Endothelial cell of umbilical vein (primary cell): Measurements from ENCODE around the gene KANK2. TPM values are rescaled to one million over a fixed set of nuclear protein-coding genes. Genes with fewer than 3 reads are reported as not detected.

Source experiments
- BruUV-seq: library from RNA; stranded (reverse); fragments of 400-500 nt; replicated peaks from 2 replicates; lab custom pipeline; 2021; lab: Mats Ljungman, UMichigan
- CTCF ChIA-PET: fragments of 300-600, 350-600 bp; sonication (Branson Sonifier 250); formaldehyde crosslinking; loops from one replicate; lab custom pipeline; 2021; ENCODE audit warnings: antibody characterized with exemption, inconsistent platforms; lab: Charles Lee
- POLR2A ChIA-PET: fragments of 300-600, 350-600 bp; sonication (Branson Sonifier 250); formaldehyde crosslinking; loops from one replicate; lab custom pipeline; 2021; ENCODE audit warnings: antibody characterized with exemption, inconsistent platforms; lab: Charles Lee
- DNase-seq: peaks from one replicate; pipeline ENCODE4 v3.0.0-alpha.2; 2011; ENCODE audit warnings: low read depth, low spot score
- FAIRE-seq: peaks from 2 replicates; lab custom pipeline; 2011; peaks lifted over from hg19 to GRCh38; lab: Jason Lieb, UNC
- H2AFZ ChIP-seq: 2 replicates; pipeline ENCODE4 v1.6.0; 2012; ENCODE audit warnings: low read depth, low read length, control low read depth, inconsistent platforms
- H3K27ac ChIP-seq: 2 replicates; pipeline ENCODE4 v1.5.1; 2011; ENCODE audit warnings: low read depth, mild to moderate bottlenecking, control low read depth, low read length, moderate library complexity; ENCODE audit not compliant: insufficient read depth
- H3K27me3 ChIP-seq, 2 experiments: 2 replicates each; pipeline versions ENCODE4 v1.6.0 to v1.6.1; 2011; ENCODE audit warnings: low read length in 2 of 2, mixed read lengths in 1 of 2; ENCODE audit not compliant: control insufficient read depth in 2 of 2, insufficient read depth in 2 of 2
- H3K36me3 ChIP-seq, 2 experiments: 2 replicates in 1 of 2; 3 replicates in 1 of 2; pipeline ENCODE4 v1.5.1; 2011; ENCODE audit warnings: low read length in 2 of 2, mild to moderate bottlenecking in 1 of 2, moderate library complexity in 1 of 2; ENCODE audit not compliant: control insufficient read depth in 2 of 2, insufficient read depth in 2 of 2; ENCODE audit errors: extremely low read depth in 1 of 2
- H3K4me1 ChIP-seq: 3 replicates; pipeline ENCODE4 v1.5.1; 2011; ENCODE audit warnings: mild to moderate bottlenecking, low read length; ENCODE audit not compliant: control insufficient read depth, insufficient read depth; ENCODE audit errors: extremely low read depth
- H3K4me2 ChIP-seq: 2 replicates; pipeline ENCODE4 v1.6.1; 2011; ENCODE audit warnings: low read length, control low read depth, mixed read lengths; ENCODE audit not compliant: insufficient read depth
- H3K4me3 ChIP-seq, 3 experiments: fragments of 200-600 bp in 1 of 3; sonication (generic), shearing (Covaris generic) in 1 of 3; replicated peaks in 1 of 3; 2 replicates each; pipeline ENCODE4 v1.5.1; 2011 to 2016; ENCODE audit warnings: control low read depth in 3 of 3, low read length in 3 of 3, mild to moderate bottlenecking in 2 of 3, inconsistent platforms in 1 of 3, low read depth in 1 of 3, moderate library complexity in 1 of 3; ENCODE audit not compliant: insufficient read depth in 1 of 3
- H3K79me2 ChIP-seq: 2 replicates; pipeline ENCODE4 v1.6.0; 2012; ENCODE audit warnings: low read length, inconsistent platforms; ENCODE audit not compliant: control insufficient read depth, insufficient read depth
- H3K9ac ChIP-seq: replicated peaks from 2 replicates; pipeline ENCODE3; 2011; ENCODE audit warnings: low read length, control low read depth; ENCODE audit not compliant: insufficient read depth; ENCODE audit errors: extremely low read depth
- H3K9me1 ChIP-seq: replicated peaks from 3 replicates; pipeline ENCODE4 v1.6.0; 2011; ENCODE audit warnings: mild to moderate bottlenecking, low read length; ENCODE audit not compliant: control insufficient read depth, insufficient read depth; ENCODE audit errors: extremely low read depth
- H3K9me3 ChIP-seq: replicated peaks from 2 replicates; pipeline ENCODE4 v1.5.1; 2012; ENCODE audit warnings: low read length, inconsistent platforms; ENCODE audit not compliant: control insufficient read depth, insufficient read depth
- H4K20me1 ChIP-seq: replicated peaks from 2 replicates; pipeline ENCODE3; 2011; ENCODE audit warnings: mild to moderate bottlenecking, low read length; ENCODE audit not compliant: control insufficient read depth, insufficient read depth; ENCODE audit errors: extremely low read depth
- CTCF ChIP-seq, 2 donors: IDR thresholded peaks; 1 replicate in 1 of 2; 2 replicates in 1 of 2; pipeline ENCODE4 v1.5.1; 2011; ENCODE audit warnings: low read length in 2 of 2, mild to moderate bottlenecking in 2 of 2, moderate library complexity in 2 of 2, control low read depth in 1 of 2, inconsistent platforms in 1 of 2, low read depth in 1 of 2; ENCODE audit not compliant: insufficient read depth in 1 of 2; ENCODE audit errors: extremely low read depth in 1 of 2
- EZH2 ChIP-seq: IDR thresholded peaks from 2 replicates; pipeline ENCODE4 v1.6.1; 2012; ENCODE audit warnings: borderline replicate concordance, low read depth, mild to moderate bottlenecking, moderate library complexity, low read length, inconsistent platforms; ENCODE audit not compliant: severe bottlenecking
- FOS ChIP-seq: IDR thresholded peaks from 2 replicates; pipeline ENCODE4 v1.6.1; 2011; ENCODE audit warnings: mild to moderate bottlenecking, low read length, moderate library complexity, borderline replicate concordance; ENCODE audit not compliant: insufficient read depth
- GATA2 ChIP-seq: IDR thresholded peaks from 2 replicates; pipeline ENCODE4 v1.7.0; 2011; ENCODE audit warnings: low read depth, mild to moderate bottlenecking, moderate library complexity, mixed read lengths, low read length; ENCODE audit not compliant: insufficient read length, insufficient read depth
- JUN ChIP-seq: IDR thresholded peaks from 2 replicates; pipeline ENCODE4 v1.6.1; 2011; ENCODE audit warnings: borderline replicate concordance, low read depth; ENCODE audit not compliant: insufficient read length, insufficient read depth
- MAX ChIP-seq: IDR thresholded peaks from 2 replicates; pipeline ENCODE4 v1.6.1; 2011; ENCODE audit not compliant: insufficient read depth, insufficient read length
- MYC ChIP-seq: IDR thresholded peaks from one replicate; pipeline ENCODE4 v1.6.1; 2011; ENCODE audit warnings: mild to moderate bottlenecking, low read depth, low read length
- POLR2A ChIP-seq: IDR thresholded peaks from 2 replicates; pipeline ENCODE4 v1.6.1; 2012; ENCODE audit warnings: low read depth, mild to moderate bottlenecking, control low read depth, low read length
- POLR2AphosphoS5 ChIP-seq: IDR thresholded peaks from 2 replicates; pipeline ENCODE4 v1.6.1; 2012; ENCODE audit warnings: low read depth, mild to moderate bottlenecking, control low read depth, low read length, moderate library complexity; ENCODE audit not compliant: insufficient read depth
- dilution Hi-C: fragments of 300-500 bp; cut with MboI; formaldehyde crosslinking; loops from one replicate; pipeline ENCODE4 v1.15.0; 2019; ENCODE audit warnings: low sequenced_read_pairs; ENCODE audit not compliant: extremely low pct_ligation_motif_present
- intact Hi-C: fragments of 100-400 bp; cut with micrococcal nuclease; formaldehyde crosslinking; loops from one replicate; pipeline ENCODE4 v1.10.0; 2022
- polyA plus RNA-seq, 4 experiments: library from polyadenylated mRNA; depleted of rRNA in 3 of 4; stranded (reverse) in 3 of 4; unstranded in 1 of 4; fragments of >200 nt; gene quantifications; 2 replicates each; pipeline versions ENCODE4 v1.2.1 to v1.2.3, GENCODE V29; 2011 to 2012; ENCODE audit warnings: missing spikeins in 1 of 4
- total RNA-seq: library from RNA; stranded (reverse); gene quantifications from 2 replicates; pipeline ENCODE4 v1.2.3, GENCODE V29; 2021

KANK2 gene
- total and polyA plus RNA-seq, 2 donors (not counting 3 experiments of a cell fraction or from before 2014, with no cell fraction given): 41.7 to 77.9 TPM

DNA sequence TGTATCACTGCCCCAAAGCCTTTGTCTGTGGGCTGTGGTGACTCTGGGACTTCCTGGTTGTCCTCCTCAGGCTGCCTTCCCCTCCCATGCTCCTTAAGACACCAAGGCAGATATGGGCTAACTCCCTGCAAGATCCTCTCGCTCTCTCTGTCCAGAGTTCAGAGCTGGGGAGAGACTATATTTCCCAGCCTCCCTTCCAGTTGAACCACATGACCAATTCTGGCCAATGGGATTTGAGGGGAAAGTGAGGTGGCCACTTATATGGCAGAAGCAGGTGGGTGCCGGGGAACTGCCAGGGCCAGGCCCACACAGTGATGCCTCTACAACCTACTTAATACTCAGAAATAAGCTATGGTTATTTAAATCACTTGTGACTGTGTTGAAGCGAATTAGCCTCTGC lies 25.9 kb upstream of the KANK2 start:
- no peak overlapping the region for H3K4me2 ChIP-seq
- peaks cover 19 to 33% of the 10 kb centered on the region in 2 experiments for H3K36me3 ChIP-seq
- H3K9me1 ChIP-seq: no peaks in the 10 kb centered on the region
- TF ChIP-seq POLR2AphosphoS5 (no peak), CTCF (IDR thresholded peaks at IDR 0.05; ENCODE audit: extremely low read depth in 1 of 2, insufficient read depth in 1 of 2, low read depth in 1 of 2, low read length in 2 of 2) (no peak), EZH2 (no peak), GATA2 (no peak), JUN (no peak), MAX (no peak), MYC (no peak), FOS (no peak), POLR2A (no peak)
- DNase-seq (no peak), FAIRE-seq (no peak)
- H3K9ac ChIP-seq: no peak overlapping the region
- intact Hi-C loops (no loop called here), dilution Hi-C loops (no loop called here)
- CTCF ChIA-PET: interaction anchor here (0.6 to 1.5 kb wide), 3 partner anchors 10 to 188 kb away, joined by 3 to 4 read pairs (median 4); no protein-coding TSS in a partner anchor
- POLR2A ChIA-PET: no interaction called here
- H3K27ac ChIP-seq: no peak overlapping the region
- H3K27me3 ChIP-seq: no peaks in the 10 kb centered on the region
- H3K4me3 ChIP-seq: no peak overlapping the region
- no peaks in the 10 kb centered on the region for H3K4me1 ChIP-seq
- no peak overlapping the region for H2AFZ ChIP-seq
- no peaks in the 10 kb centered on the region for H4K20me1 ChIP-seq
- no TSS peak for BruUV-seq
- H3K9me3 ChIP-seq: no peaks in the 10 kb centered on the region
- H3K79me2 ChIP-seq: no peaks in the 10 kb centered on the region
